IMR-90 (cell line): Measurements from ENCODE around the gene ABHD16A. TPM values are rescaled to one million over a fixed set of nuclear protein-coding genes. Genes with fewer than 3 reads are reported as not detected.
A peak's percentile ranks its signal among the peaks of the same experiment; 100 is the strongest.

Experiments
- ATAC-seq: fragments of 200-7000 bp; cut with Tn5 transposase; 2 replicates; pipeline ENCODE4 v1.9.1; 2020; ENCODE audit warnings: low read depth, mild to moderate bottlenecking, moderate library complexity
- BruUV-seq: library from RNA; stranded (reverse); fragments of 400-500 nt; replicated peaks from 2 replicates; lab custom pipeline; 2021; lab: Mats Ljungman, UMichigan
- CTCF ChIA-PET: fragments of 300-600 bp; formaldehyde crosslinking; extraction: SDS; loops from one replicate; lab custom pipeline; 2021; ENCODE audit warnings: antibody characterized with exemption; lab: Yijun Ruan, JAX
- POLR2A ChIA-PET: fragments of 300-600 bp; sonication (Branson Sonifier 250); formaldehyde crosslinking; loops from one replicate; lab custom pipeline; 2022; ENCODE audit warnings: antibody characterized with exemption; ENCODE audit not compliant: unreplicated experiment; lab: Charles Lee
- DNase-seq: peaks from one replicate; pipeline ENCODE4 v3.0.0; 2013
- H2AFZ ChIP-seq: replicated peaks from 2 replicates; pipeline ENCODE3; 2013; ENCODE audit warnings: low read length, mild to moderate bottlenecking; ENCODE audit not compliant: poor library complexity
- H2AK5ac ChIP-seq: 2 replicates; pipeline ENCODE4 v1.6.1; 2013; ENCODE audit warnings: low read depth, low read length, inconsistent platforms
- H2AK9ac ChIP-seq: replicated peaks from 2 replicates; pipeline ENCODE3; 2013; ENCODE audit warnings: mild to moderate bottlenecking, low read depth, low read length, moderate library complexity; ENCODE audit not compliant: poor library complexity
- H2BK120ac ChIP-seq: 2 replicates; pipeline ENCODE4 v1.6.1; 2013; ENCODE audit warnings: low read depth, low read length, inconsistent platforms
- H2BK15ac ChIP-seq: 3 replicates; pipeline ENCODE4 v1.6.1; 2013; ENCODE audit warnings: low read depth, low read length, inconsistent platforms
- H2BK20ac ChIP-seq: 2 replicates; pipeline ENCODE4 v1.6.1; 2013; ENCODE audit warnings: low read depth, mild to moderate bottlenecking, inconsistent platforms, low read length, moderate library complexity
- H2BK5ac ChIP-seq: 2 replicates; pipeline ENCODE4 v1.6.1; 2013; ENCODE audit warnings: mild to moderate bottlenecking, low read depth, low read length, inconsistent platforms; ENCODE audit not compliant: poor library complexity, severe bottlenecking
- H3K14ac ChIP-seq: replicated peaks from 2 replicates; pipeline ENCODE4 v1.6.1; 2013; ENCODE audit warnings: low read depth, low read length, inconsistent platforms
- H3K18ac ChIP-seq: 2 replicates; pipeline ENCODE4 v1.6.1; 2013; ENCODE audit warnings: low read depth, low read length, control low read depth
- H3K23ac ChIP-seq: 2 replicates; pipeline ENCODE4 v1.6.1; 2013; ENCODE audit warnings: low read depth, low read length, inconsistent platforms
- H3K27ac ChIP-seq: 2 replicates; pipeline ENCODE4 v1.5.1; 2013; ENCODE audit warnings: mild to moderate bottlenecking, control low read depth, low read length; ENCODE audit not compliant: insufficient read depth
- H3K27me3 ChIP-seq: 2 replicates; pipeline ENCODE4 v1.6.1; 2013; ENCODE audit warnings: low read length; ENCODE audit not compliant: control insufficient read depth, insufficient read depth
- H3K36me3 ChIP-seq: 2 replicates; pipeline ENCODE4 v1.6.1; 2013; ENCODE audit warnings: low read length, mixed read lengths; ENCODE audit not compliant: control insufficient read depth, insufficient read depth
- H3K4ac ChIP-seq: 2 replicates; pipeline ENCODE4 v1.6.1; 2013; ENCODE audit warnings: low read depth, low read length, inconsistent platforms
- H3K4me1 ChIP-seq: 2 replicates; pipeline ENCODE4 v1.6.1; 2013; ENCODE audit warnings: low read length, mixed read lengths; ENCODE audit not compliant: control insufficient read depth, insufficient read depth
- H3K4me2 ChIP-seq: 2 replicates; pipeline ENCODE4 v1.6.1; 2013; ENCODE audit warnings: low read depth, mild to moderate bottlenecking, control low read depth, low read length, moderate library complexity
- H3K4me3 ChIP-seq: 2 replicates; pipeline ENCODE4 v1.5.1; 2013; ENCODE audit warnings: low read depth, mild to moderate bottlenecking, control low read depth, low read length, moderate library complexity; ENCODE audit not compliant: insufficient read depth
- H3K56ac ChIP-seq: 2 replicates; pipeline ENCODE4 v1.6.1; 2013; ENCODE audit warnings: low read length, inconsistent platforms; ENCODE audit not compliant: insufficient read depth; ENCODE audit errors: extremely low read depth
- H3K79me1 ChIP-seq, 2 experiments: 2 replicates each; pipeline ENCODE4 v1.6.1; 2013; ENCODE audit warnings: low read length in 2 of 2, inconsistent platforms in 1 of 2, low read depth in 1 of 2
- H3K9ac ChIP-seq: 2 replicates; pipeline ENCODE4 v1.6.1; 2013; ENCODE audit warnings: low read depth, low read length, control low read depth
- H3K9me1 ChIP-seq: 2 replicates; pipeline ENCODE4 v1.6.1; 2013; ENCODE audit warnings: low read length, inconsistent platforms; ENCODE audit not compliant: insufficient read depth
- H3K9me3 ChIP-seq: 2 replicates; pipeline ENCODE4 v1.6.1; 2013; ENCODE audit warnings: low read length; ENCODE audit not compliant: control insufficient read depth, insufficient read depth
- H4K20me1 ChIP-seq: 2 replicates; pipeline ENCODE4 v1.6.1; 2013; ENCODE audit warnings: low read length, inconsistent platforms; ENCODE audit not compliant: insufficient read depth
- H4K5ac ChIP-seq: 2 replicates; pipeline ENCODE4 v1.6.1; 2013; ENCODE audit warnings: mild to moderate bottlenecking, low read depth, low read length, control low read depth
- H4K8ac ChIP-seq, 2 experiments: 2 replicates each; pipeline ENCODE4 v1.6.1; 2013; ENCODE audit warnings: low read depth in 2 of 2, low read length in 2 of 2, control low read depth in 1 of 2, inconsistent platforms in 1 of 2
- H4K91ac ChIP-seq: 2 replicates; pipeline ENCODE4 v1.6.1; 2013; ENCODE audit warnings: low read depth, low read length, inconsistent platforms; ENCODE audit not compliant: insufficient read depth
- BHLHE40 ChIP-seq: fragments of 150-350 bp; IDR thresholded peaks from 2 replicates; pipeline ENCODE4 v1.6.1; 2016; ENCODE audit warnings: mild to moderate bottlenecking, low read depth, low read length
- CEBPB ChIP-seq: IDR thresholded peaks from 2 replicates; pipeline ENCODE4 v1.6.1; 2012; ENCODE audit warnings: low read depth, low read length, improper control_type of control experiment
- CHD1 ChIP-seq: IDR thresholded peaks from 2 replicates; pipeline ENCODE4 v1.6.1; 2012; ENCODE audit warnings: low read depth, low read length, improper control_type of control experiment
- CTCF ChIP-seq: conservative IDR thresholded peaks from 2 replicates; pipeline ENCODE4 v1.5.1; 2012; ENCODE audit warnings: mild to moderate bottlenecking, low read depth, low read length, improper control_type of control experiment
- ELK1 ChIP-seq: fragments of 150-350 bp; IDR thresholded peaks from 2 replicates; pipeline ENCODE4 v1.6.1; 2016; ENCODE audit warnings: low read depth, mild to moderate bottlenecking, low read length, moderate library complexity, borderline replicate concordance
- FOS ChIP-seq: fragments of 150-350 bp; IDR thresholded peaks from 2 replicates; pipeline ENCODE4 v1.6.1; 2016; ENCODE audit warnings: low read depth, low read length
- MAFK ChIP-seq: IDR thresholded peaks from 2 replicates; pipeline ENCODE4 v1.6.1; 2012; ENCODE audit warnings: low read depth, low read length, improper control_type of control experiment
- MAZ ChIP-seq: IDR thresholded peaks from 2 replicates; pipeline ENCODE4 v1.6.1; 2012; ENCODE audit warnings: low read depth, mild to moderate bottlenecking, low read length, improper control_type of control experiment, moderate library complexity, borderline replicate concordance
- MXI1 ChIP-seq: IDR thresholded peaks from 2 replicates; pipeline ENCODE4 v1.6.1; 2012; ENCODE audit warnings: low read depth, mild to moderate bottlenecking, low read length, moderate library complexity, borderline replicate concordance
- NFE2L2 ChIP-seq: fragments of 150-350 bp; IDR thresholded peaks from 2 replicates; pipeline ENCODE4 v1.6.1; 2016; ENCODE audit warnings: low read depth, mild to moderate bottlenecking, low read length
- POLR2A ChIP-seq: IDR thresholded peaks from 2 replicates; pipeline ENCODE4 v1.6.1; 2012; ENCODE audit warnings: mild to moderate bottlenecking, low read depth, low read length
- RAD21 ChIP-seq: IDR thresholded peaks from 2 replicates; pipeline ENCODE4 v1.6.1; 2012; ENCODE audit warnings: low read length, improper control_type of control experiment
- RCOR1 ChIP-seq: IDR thresholded peaks from 2 replicates; pipeline ENCODE4 v1.6.1; 2012; ENCODE audit warnings: mild to moderate bottlenecking, low read length, improper control_type of control experiment; ENCODE audit not compliant: insufficient replicate concordance
- RFX5 ChIP-seq: IDR thresholded peaks from 2 replicates; pipeline ENCODE4 v1.8.0; 2012; ENCODE audit warnings: low read depth, mild to moderate bottlenecking, low read length, moderate library complexity
- SMC3 ChIP-seq: fragments of 150-350 bp; IDR thresholded peaks from 2 replicates; pipeline ENCODE4 v1.6.1; 2016; ENCODE audit warnings: low read depth, mild to moderate bottlenecking, antibody characterized with exemption, low read length, moderate library complexity
- USF2 ChIP-seq: fragments of 150-350 bp; IDR thresholded peaks from 2 replicates; pipeline ENCODE4 v1.6.1; 2017; ENCODE audit warnings: mild to moderate bottlenecking, antibody characterized with exemption, low read length, low read depth
- WGBS, 2 experiments: methylation state at CpG; one replicate each; pipeline versions ENCODE4 v1.1.5 to v1.1.7; 2013; ENCODE audit warnings: missing lambda C conversion rate in 2 of 2; ENCODE audit not compliant: insufficient read length in 1 of 2; ENCODE audit errors: extremely low coverage in 2 of 2; 5-methylcytosine and 5-hydroxymethylcytosine counted together
- dilution Hi-C: fragments of 300-500 bp; cut with HindIII; formaldehyde crosslinking; loops from one replicate; pipeline ENCODE4 v1.14.3; 2018; ENCODE audit warnings: low sequenced_read_pairs; ENCODE audit not compliant: unreplicated experiment
- in situ Hi-C: fragments of 300-500 bp; cut with MboI; formaldehyde crosslinking; loops from 3 replicates; pipeline ENCODE4 v1.14.3; 2019; ENCODE audit warnings: low sequenced_read_pairs, inconsistent platforms, mixed read lengths
- intact Hi-C: fragments of 100-400 bp; cut with micrococcal nuclease; formaldehyde crosslinking; loops from 2 replicates; pipeline ENCODE4 v1.10.0; 2022
- polyA plus RNA-seq, 3 experiments: library from polyadenylated mRNA; depleted of rRNA; stranded (reverse); fragments of >200 nt; gene quantifications; 2 replicates each; pipeline ENCODE4 v1.2.3, GENCODE V29; 2012; ENCODE audit warnings: low replicate concordance in 1 of 3
- total RNA-seq: library from RNA; depleted of rRNA; stranded (reverse); fragments of >200 nt; gene quantifications from 2 replicates; pipeline ENCODE4 v1.2.3, GENCODE V29; 2012

The ABHD16A gene
- total and polyA plus RNA-seq, 2 of the 4 experiments (the other 2 are of a cell fraction), result 31.5 to 35.1 TPM

- in situ Hi-C loops (no loop called here), dilution Hi-C loops (no loop called here), intact Hi-C loops (loop anchor here (5.0 kb wide), 1 partner anchor 170 kb away; no protein-coding TSS in a partner anchor)
- H2BK120ac ChIP-seq, result no peak overlapping the region
- H4K5ac ChIP-seq, result no peak overlapping the region
- peaks cover 15% of the 10 kb centered on the region; the same call in 1 of the 2 replicates for H3K9me1 ChIP-seq
- H3K18ac ChIP-seq, result no peak overlapping the region
- peaks cover 16% of the 10 kb centered on the region for H4K20me1 ChIP-seq
- no peak overlapping the region for H3K4ac ChIP-seq
- no peak for DNase-seq
- no peak overlapping the region for H2BK20ac ChIP-seq
- peaks cover 22 to 83% of the 10 kb centered on the region in 2 experiments for H3K79me1 ChIP-seq
- peak overlapping the region; percentile 31 for H2AK9ac ChIP-seq
- no TSS peak for BruUV-seq
- no peak overlapping the region for H3K4me3 ChIP-seq
- H4K8ac ChIP-seq, result no peak overlapping the region
- no peak overlapping the region for H3K14ac ChIP-seq
- H3K4me2 ChIP-seq, result no peak overlapping the region
- no peak for ATAC-seq
- H3K9me3 ChIP-seq, result no peaks in the 10 kb centered on the region
- no peak overlapping the region for H2BK5ac ChIP-seq
- no peak for TF ChIP-seq NFE2L2
- no peak for TF ChIP-seq RFX5
- no peak for TF ChIP-seq MXI1
- TF ChIP-seq RCOR1, result no peak
- no peak for TF ChIP-seq FOS
- no peak for TF ChIP-seq POLR2A
- TF ChIP-seq MAFK, result no peak
- TF ChIP-seq MAZ, result no peak
- TF ChIP-seq SMC3, result no peak
- TF ChIP-seq BHLHE40, result no peak
- TF ChIP-seq RAD21, result no peak
- TF ChIP-seq CHD1, result no peak
- no peak for TF ChIP-seq CTCF
- TF ChIP-seq ELK1, result no peak
- TF ChIP-seq CEBPB, result no peak
- TF ChIP-seq USF2, result no peak
- H3K23ac ChIP-seq, result no peak overlapping the region
- H3K56ac ChIP-seq, result no peak overlapping the region
- no peak overlapping the region for H4K91ac ChIP-seq
- H3K4me1 ChIP-seq, result peaks cover 21% of the 10 kb centered on the region
- WGBS, 2 experiments, result 100% methylated on average over 3 of the region's 12 CpGs; no CpG with 5 or more reads in 1 of the 2 experiments
- peak overlapping the region; percentile 24; the same call in 1 of the 2 replicates for H2AK5ac ChIP-seq
- CTCF ChIA-PET, result interaction anchor here (1.2 kb wide), 1 partner anchor 10 kb away, joined by 3 read pairs; no protein-coding TSS in a partner anchor
- no peak overlapping the region for H2AFZ ChIP-seq
- H3K27me3 ChIP-seq, result no peaks in the 10 kb centered on the region
- H3K36me3 ChIP-seq, result peaks cover 13% of the 10 kb centered on the region
- no peak overlapping the region for H2BK15ac ChIP-seq
- POLR2A ChIA-PET, result no interaction called here
- no peak overlapping the region for H3K27ac ChIP-seq
- H3K9ac ChIP-seq, result no peak overlapping the region
Observed at GRCh38 chr6:31662124-31662723, 40.9 kb downstream of the ABHD16A start.
